Calu3 (cell line): ENCODE data around the gene COL6A2. TPM values are rescaled to one million over a fixed set of nuclear protein-coding genes. Genes with fewer than 3 reads are reported as not detected.

ENCODE experiments used
- BruUV-seq: library from RNA; stranded (reverse); fragments of 400-500 nt; replicated peaks from 2 replicates; lab custom pipeline; 2021; lab: Mats Ljungman, UMichigan
- CTCF ChIA-PET: fragments of 300-600 bp; sonication (Branson Sonifier 250); formaldehyde crosslinking; loops from one replicate; lab custom pipeline; 2022; ENCODE audit warnings: antibody characterized with exemption; lab: Charles Lee
- DNase-seq: peaks from one replicate; pipeline ENCODE4 v3.0.0; 2022
- H3K27ac Mint-ChIP-seq: one replicate; pipeline ENCODE4 v1.8.0; 2022; ENCODE audit warnings: mixed read lengths; ENCODE audit not compliant: unreplicated experiment
- H3K27me3 Mint-ChIP-seq: one replicate; pipeline ENCODE4 v1.8.0; 2022; ENCODE audit warnings: mixed read lengths; ENCODE audit not compliant: unreplicated experiment
- H3K36me3 Mint-ChIP-seq: one replicate; pipeline ENCODE4 v1.8.0; 2022; ENCODE audit warnings: mild to moderate bottlenecking, moderate library complexity, mixed read lengths; ENCODE audit not compliant: insufficient read depth, unreplicated experiment
- H3K4me1 Mint-ChIP-seq: one replicate; pipeline ENCODE4 v1.8.0; 2022; ENCODE audit warnings: mild to moderate bottlenecking, low read depth, mixed read lengths; ENCODE audit not compliant: unreplicated experiment
- H3K4me3 Mint-ChIP-seq: one replicate; pipeline ENCODE4 v1.8.0; 2022; ENCODE audit warnings: mild to moderate bottlenecking, low read depth, moderate library complexity, mixed read lengths; ENCODE audit not compliant: unreplicated experiment
- H3K9me3 Mint-ChIP-seq: one replicate; pipeline ENCODE4 v1.8.0; 2022; ENCODE audit warnings: low read depth, mixed read lengths; ENCODE audit not compliant: unreplicated experiment
- intact Hi-C: fragments of 100-400 bp; cut with micrococcal nuclease; formaldehyde crosslinking; loops from one replicate; pipeline ENCODE4 v1.10.0; 2022; ENCODE audit not compliant: unreplicated experiment
- total RNA-seq: library from RNA; stranded (reverse); gene quantifications from 2 replicates; pipeline ENCODE4 v1.2.3, GENCODE V29; 2022
- TF ChIP-seq, protein P1 (sequence below): fragments of 200-600 bp; IDR thresholded peaks from one replicate; pipeline ENCODE4 v1.8.0; 2022; ENCODE audit warnings: antibody characterized with exemption; ENCODE audit not compliant: unreplicated experiment

The COL6A2 gene
- total RNA-seq, 1 experiment from 2014 or later, result 3.4 TPM

DNA sequence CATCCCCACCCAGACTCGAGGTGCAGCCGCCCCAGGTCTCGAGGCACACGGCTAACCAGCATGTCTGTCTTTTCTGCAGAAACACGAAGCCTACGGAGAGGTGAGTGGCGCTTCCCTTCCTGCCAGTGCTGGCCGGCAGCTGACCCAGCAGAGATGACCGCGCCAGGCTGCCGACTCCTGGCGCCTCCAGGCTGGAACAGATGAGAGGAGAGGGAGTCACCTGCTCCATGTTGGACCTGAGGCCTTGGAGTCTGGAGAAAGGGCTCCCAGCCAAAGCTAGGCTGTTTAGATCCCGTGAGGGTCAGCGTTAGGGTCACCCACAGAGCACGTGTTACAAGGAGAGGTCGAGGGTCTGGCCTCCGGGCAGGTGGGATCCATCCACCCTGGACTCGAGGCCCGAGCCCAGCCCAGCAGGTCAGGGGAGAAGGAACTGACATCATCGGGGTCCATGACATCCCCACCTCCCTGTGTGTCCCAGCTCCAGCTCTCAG lies 14.9 kb downstream of the COL6A2 start:
- TF ChIP-seq, protein P1, sequence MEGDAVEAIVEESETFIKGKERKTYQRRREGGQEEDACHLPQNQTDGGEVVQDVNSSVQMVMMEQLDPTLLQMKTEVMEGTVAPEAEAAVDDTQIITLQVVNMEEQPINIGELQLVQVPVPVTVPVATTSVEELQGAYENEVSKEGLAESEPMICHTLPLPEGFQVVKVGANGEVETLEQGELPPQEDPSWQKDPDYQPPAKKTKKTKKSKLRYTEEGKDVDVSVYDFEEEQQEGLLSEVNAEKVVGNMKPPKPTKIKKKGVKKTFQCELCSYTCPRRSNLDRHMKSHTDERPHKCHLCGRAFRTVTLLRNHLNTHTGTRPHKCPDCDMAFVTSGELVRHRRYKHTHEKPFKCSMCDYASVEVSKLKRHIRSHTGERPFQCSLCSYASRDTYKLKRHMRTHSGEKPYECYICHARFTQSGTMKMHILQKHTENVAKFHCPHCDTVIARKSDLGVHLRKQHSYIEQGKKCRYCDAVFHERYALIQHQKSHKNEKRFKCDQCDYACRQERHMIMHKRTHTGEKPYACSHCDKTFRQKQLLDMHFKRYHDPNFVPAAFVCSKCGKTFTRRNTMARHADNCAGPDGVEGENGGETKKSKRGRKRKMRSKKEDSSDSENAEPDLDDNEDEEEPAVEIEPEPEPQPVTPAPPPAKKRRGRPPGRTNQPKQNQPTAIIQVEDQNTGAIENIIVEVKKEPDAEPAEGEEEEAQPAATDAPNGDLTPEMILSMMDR, result no peak
- DNase-seq, result no peak
- no peaks in the 10 kb centered on the region for H3K27me3 Mint-ChIP-seq
- no peak overlapping the region for H3K4me3 Mint-ChIP-seq
- intact Hi-C loops, result no loop called here
- no peaks in the 10 kb centered on the region for H3K4me1 Mint-ChIP-seq
- H3K27ac Mint-ChIP-seq, result no peak overlapping the region
- CTCF ChIA-PET, result no interaction called here
- H3K36me3 Mint-ChIP-seq, result no peaks in the 10 kb centered on the region
- H3K9me3 Mint-ChIP-seq, result no peaks in the 10 kb centered on the region
- BruUV-seq, result no TSS peak

DNA sequence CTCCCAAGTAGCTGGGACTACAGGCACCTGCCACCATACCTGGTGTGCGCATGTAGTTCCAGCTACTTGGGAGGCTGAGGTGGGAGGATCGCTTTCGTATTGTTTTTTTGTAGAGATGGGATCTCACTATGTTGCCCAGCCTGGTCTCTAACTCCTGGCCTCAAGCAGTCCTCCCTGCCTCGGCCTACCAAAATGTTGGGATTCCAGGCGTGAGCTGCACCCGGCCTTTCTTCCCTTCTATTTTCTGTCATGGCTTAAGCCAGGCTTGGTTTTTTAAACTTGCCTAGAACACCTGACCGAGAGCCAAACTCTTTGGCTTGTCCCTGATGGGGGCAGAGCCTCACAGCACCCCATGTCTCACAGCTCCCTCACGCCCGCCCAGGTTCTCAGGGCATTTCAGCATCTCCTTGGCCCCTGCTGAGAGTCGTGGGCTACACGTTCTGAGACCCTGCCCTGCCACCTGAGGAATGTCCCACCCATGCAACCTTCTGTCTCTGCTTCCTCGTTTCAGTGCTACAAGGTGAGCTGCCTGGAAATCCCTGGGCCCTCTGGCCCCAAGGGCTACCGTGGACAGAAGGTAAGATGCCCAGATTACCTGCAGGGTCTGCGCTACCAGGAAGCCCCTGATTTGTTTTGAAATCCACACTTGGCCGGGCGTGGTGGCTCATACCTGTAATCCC lies 15.7 kb downstream of the COL6A2 start:
- H3K4me3 Mint-ChIP-seq, result no peak overlapping the region
- intact Hi-C loops, result no loop called here
- CTCF ChIA-PET, result no interaction called here
- no peak for DNase-seq
- TF ChIP-seq, protein P1, result no peak
- no peaks in the 10 kb centered on the region for H3K4me1 Mint-ChIP-seq
- no peaks in the 10 kb centered on the region for H3K36me3 Mint-ChIP-seq
- no TSS peak for BruUV-seq
- H3K27ac Mint-ChIP-seq, result no peak overlapping the region
- no peaks in the 10 kb centered on the region for H3K9me3 Mint-ChIP-seq
- H3K27me3 Mint-ChIP-seq, result no peaks in the 10 kb centered on the region

DNA sequence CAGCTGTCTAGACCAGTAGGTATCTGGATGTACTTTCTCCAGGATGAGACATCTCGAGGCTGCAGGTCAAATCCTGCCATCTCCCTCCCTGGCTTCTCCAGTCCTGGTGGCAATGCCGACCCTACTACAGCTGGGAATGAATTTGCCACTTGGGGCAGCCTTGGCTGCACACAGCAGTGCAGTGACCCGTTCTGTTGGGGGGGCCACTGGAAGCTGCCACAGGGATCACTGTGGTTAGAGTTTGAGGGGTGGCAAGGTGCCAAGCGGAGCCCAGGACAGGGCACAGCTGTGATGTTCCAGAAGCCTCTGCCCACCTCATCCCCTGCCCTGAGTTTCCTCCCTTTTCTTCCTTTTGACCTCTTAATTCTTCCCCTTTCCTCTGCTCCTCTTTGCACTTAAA lies 17.1 kb downstream of the COL6A2 start:
- TF ChIP-seq, protein P1, result no peak
- no peaks in the 10 kb centered on the region for H3K36me3 Mint-ChIP-seq
- CTCF ChIA-PET, result no interaction called here
- H3K4me3 Mint-ChIP-seq, result no peak overlapping the region
- H3K27me3 Mint-ChIP-seq, result no peaks in the 10 kb centered on the region
- H3K9me3 Mint-ChIP-seq, result no peaks in the 10 kb centered on the region
- no TSS peak for BruUV-seq
- no peak for DNase-seq
- no peaks in the 10 kb centered on the region for H3K4me1 Mint-ChIP-seq
- no peak overlapping the region for H3K27ac Mint-ChIP-seq
- intact Hi-C loops, result no loop called here

DNA sequence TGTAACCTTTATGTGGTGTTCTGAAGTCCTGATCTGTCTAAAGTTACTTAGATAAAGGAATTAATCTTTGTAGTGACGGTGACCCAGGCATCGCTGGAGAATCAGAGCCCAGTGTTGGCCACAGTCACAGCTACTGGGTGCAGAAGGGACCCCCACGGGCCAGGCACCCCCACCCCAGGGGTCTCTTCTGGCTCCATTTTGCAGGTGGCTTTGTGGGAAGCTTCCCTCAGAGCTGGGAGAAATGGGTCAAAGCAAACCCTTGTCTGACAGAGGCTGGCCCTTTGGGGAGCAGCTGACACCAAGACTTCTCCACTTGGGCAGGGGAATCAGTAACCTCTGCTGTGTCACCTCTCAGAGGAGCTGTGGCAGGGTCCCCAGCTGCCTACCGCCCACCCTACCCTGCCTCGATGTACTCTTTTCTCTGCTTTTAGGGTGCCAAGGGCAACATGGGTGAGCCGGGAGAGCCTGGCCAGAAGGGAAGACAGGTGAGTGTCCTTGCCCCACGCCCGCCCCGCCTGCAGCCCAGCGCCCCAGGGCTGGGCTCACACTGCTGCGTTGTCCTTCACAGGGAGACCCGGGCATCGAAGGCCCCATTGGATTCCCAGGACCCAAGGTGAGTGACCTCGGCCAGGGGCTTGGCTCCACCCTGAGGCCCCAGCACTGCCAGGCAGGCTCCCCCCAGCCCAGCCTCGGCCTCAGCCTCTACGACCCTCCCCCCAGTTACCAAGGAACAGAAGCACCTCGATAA lies 17.7 kb downstream of the COL6A2 start:
- no TSS peak for BruUV-seq
- Mint-ChIP-seq H3K27ac (no peak overlapping the region), H3K4me1 (no peaks in the 10 kb centered on the region), H3K36me3 (no peaks in the 10 kb centered on the region), H3K9me3 (no peaks in the 10 kb centered on the region), H3K27me3 (no peaks in the 10 kb centered on the region), H3K4me3 (no peak overlapping the region)
- TF ChIP-seq, protein P1, result no peak
- intact Hi-C loops, result no loop called here
- DNase-seq, result no peak
- CTCF ChIA-PET, result interaction anchor here (0.9 kb wide), 1 partner anchor 649 kb away, joined by 4 read pairs; no protein-coding TSS in a partner anchor
